ENCODE data around the gene TTF2. TPM values are rescaled to one million over a fixed set of nuclear protein-coding genes. Genes with fewer than 3 reads are reported as not detected.

Gene TTF2
- polyA plus RNA-seq, 1 experiment = 12.4 TPM

GRCh38 chr1:117060441-117061317 lies 553 bp downstream of the TTF2 start:
- TF ChIP-seq CTCF (IDR thresholded peaks at IDR 0.05; ENCODE audit: low read depth, low read length) = no peak
- ChIA-PET POLR2A (interaction anchor here (0.6 to 1.6 kb wide), 2 partner anchors 32 to 323 kb away, joined by 3 to 7 read pairs; no protein-coding TSS in a partner anchor), CTCF (interaction anchor here (0.6 to 5.2 kb wide), 23 partner anchors 7 to 835 kb away, joined by 3 to 50 read pairs (median 4); no protein-coding TSS in a partner anchor)
- Histone ChIP-seq H3K27me3 (ENCODE audit: control insufficient read depth, insufficient read depth, low read length) (no peaks in the 10 kb centered on the region), H3K9me3 (ENCODE audit: control insufficient read depth, insufficient read depth, low read length) (no peaks in the 10 kb centered on the region), H3K27ac (ENCODE audit: low read depth, low read length) (peak overlapping the region; percentile 42), H3K4me3 (ENCODE audit: low read depth, low read length) (peak overlapping the region; percentile 89)
- DNase-seq (ENCODE audit: low read depth, low spot score) = no peak

- no peaks in the 10 kb centered on the region for H3K9me3 ChIP-seq (ENCODE audit: control insufficient read depth, insufficient read depth, low read length)
- no peak overlapping the region for H3K4me3 ChIP-seq (ENCODE audit: low read depth, low read length)
- CTCF ChIA-PET = interaction anchor here (0.8 to 1.7 kb wide), 7 partner anchors 9 to 223 kb away, joined by 3 to 19 read pairs (median 4); no protein-coding TSS in a partner anchor
- peak; percentile 29 for DNase-seq (ENCODE audit: low read depth, low spot score)
- no peak overlapping the region for H3K27ac ChIP-seq (ENCODE audit: low read depth, low read length)
- POLR2A ChIA-PET = no interaction called here
- no peak for TF ChIP-seq CTCF (IDR thresholded peaks at IDR 0.05; ENCODE audit: low read depth, low read length)
- no peaks in the 10 kb centered on the region for H3K27me3 ChIP-seq (ENCODE audit: control insufficient read depth, insufficient read depth, low read length)
Observed at GRCh38 chr1:117061986-117062415, 1.9 kb downstream of the TTF2 start.

- Histone ChIP-seq H3K27me3 (ENCODE audit: control insufficient read depth, insufficient read depth, low read length) (no peaks in the 10 kb centered on the region), H3K27ac (ENCODE audit: low read depth, low read length) (no peak overlapping the region), H3K4me3 (ENCODE audit: low read depth, low read length) (no peak overlapping the region), H3K9me3 (ENCODE audit: control insufficient read depth, insufficient read depth, low read length) (no peaks in the 10 kb centered on the region)
- DNase-seq (ENCODE audit: low read depth, low spot score) = no peak
- CTCF ChIA-PET = interaction anchor here (0.6 to 12.8 kb wide), 13 partner anchors 8 to 356 kb away, joined by 3 to 381 read pairs (median 5); no protein-coding TSS in a partner anchor
- POLR2A ChIA-PET = no interaction called here
- TF ChIP-seq CTCF (IDR thresholded peaks at IDR 0.05; ENCODE audit: low read depth, low read length) = no peak
Observed at GRCh38 chr1:117066367-117066766, 6.2 kb downstream of the TTF2 start.

- Histone ChIP-seq H3K4me3 (ENCODE audit: low read depth, low read length) (no peak overlapping the region), H3K9me3 (ENCODE audit: control insufficient read depth, insufficient read depth, low read length) (no peaks in the 10 kb centered on the region), H3K27ac (ENCODE audit: low read depth, low read length) (no peak overlapping the region), H3K27me3 (ENCODE audit: control insufficient read depth, insufficient read depth, low read length) (no peaks in the 10 kb centered on the region)
- ChIA-PET POLR2A (interaction anchor here (0.9 to 1.2 kb wide), 2 partner anchors 61 to 217 kb away, joined by 3 read pairs; no protein-coding TSS in a partner anchor), CTCF (interaction anchor here (0.6 to 12.8 kb wide), 54 partner anchors 8 to 691 kb away, joined by 3 to 381 read pairs (median 4); partner anchors contain the start of gene TTF2)
- DNase-seq (ENCODE audit: low read depth, low spot score) = peak; percentile 41
- TF ChIP-seq CTCF (IDR thresholded peaks at IDR 0.05; ENCODE audit: low read depth, low read length) = peak; percentile 90
Observed at GRCh38 chr1:117067533-117068370, 7.6 kb downstream of the TTF2 start.

All from AG04450 (cell line).